Measurements from ENCODE around the gene DCT. TPM values are rescaled to one million over a fixed set of nuclear protein-coding genes. Genes with fewer than 3 reads are reported as not detected.

Gene DCT
- total and polyA plus RNA-seq, 2 of the 8 experiments (the other 6 are each of a cell fraction or from before 2014, with no cell fraction given), result 0.02 TPM; not detected in 1

- Histone ChIP-seq H3K23me2 (ENCODE audit: low read depth, low read length) (no peaks in the 10 kb centered on the region), H3K4me1 (replicated peaks in 1 of 4; ENCODE audit: control insufficient read depth in 3 of 4, insufficient read depth in 4 of 4, low read length in 3 of 4) (peaks cover 0 to 3% (median under 1%) of the 10 kb centered on the region in 4 experiments; a peak in 2 of 7 replicates), H3K79me2 (ENCODE audit: control insufficient read depth in 1 of 2, insufficient read depth in 2 of 2, low read length in 2 of 2) (no peaks in the 10 kb centered on the region), H2BK20ac (ENCODE audit: low read length) (no peak overlapping the region), H4K91ac (replicated peaks; ENCODE audit: insufficient read length, low read length) (no peak overlapping the region), H3K14ac (ENCODE audit: insufficient read length) (no peak overlapping the region), H2BK12ac (ENCODE audit: low read depth, low read length) (no peak overlapping the region), H3K27ac (ENCODE audit: low read depth, low read length) (no peak overlapping the region), H3K79me1 (ENCODE audit: low read depth, low read length) (no peaks in the 10 kb centered on the region), H2AK5ac (ENCODE audit: low read depth, low read length) (no peak overlapping the region), H3K23ac (ENCODE audit: insufficient read length) (no peak overlapping the region), H3K4me2 (ENCODE audit: insufficient read depth in 1 of 2, low read depth in 2 of 2, low read length in 2 of 2) (no peak overlapping the region), H3K4me3 (ENCODE audit: extremely low read depth in 1 of 4, insufficient read depth in 2 of 4, low read depth in 3 of 4, low read length in 4 of 4) (no peak overlapping the region), H4K8ac (ENCODE audit: extremely low read depth, insufficient read depth, low read length) (no peak overlapping the region), H2BK120ac (replicated peaks; ENCODE audit: low read depth, low read length) (no peak overlapping the region), H3K9me3 (ENCODE audit: insufficient read depth in 2 of 2, low read depth in 1 of 2, low read length in 1 of 2) (no peaks in the 10 kb centered on the region), H3K27me3 (replicated peaks in 1 of 4; ENCODE audit: control insufficient read depth in 3 of 4, extremely low read depth in 1 of 4, insufficient read depth in 3 of 4, low read length in 3 of 4) (no peaks in the 10 kb centered on the region; a peak in 1 of 7 replicates), H3K18ac (ENCODE audit: extremely low read depth, low read length) (no peak overlapping the region), H4K5ac (ENCODE audit: insufficient read length, low read depth, low read length) (no peak overlapping the region), H3K56ac (replicated peaks; ENCODE audit: insufficient read length, low read depth, low read length) (no peak overlapping the region), H3K9ac (replicated peaks in 1 of 4; ENCODE audit: extremely low read depth in 1 of 4, low read depth in 3 of 4, low read length in 3 of 4) (no peak overlapping the region), H3K4ac (replicated peaks; ENCODE audit: insufficient read length, low read depth, low read length) (no peak overlapping the region), H2AFZ (ENCODE audit: low read length) (no peak overlapping the region), H2BK5ac (ENCODE audit: low read depth, low read length) (no peak overlapping the region), H3K36me3 (ENCODE audit: control insufficient read depth in 2 of 4, insufficient read depth in 4 of 4, low read length in 3 of 4) (no peaks in the 10 kb centered on the region), H4K20me1 (replicated peaks in 1 of 2; ENCODE audit: control insufficient read depth in 1 of 2, insufficient read depth in 2 of 2, low read length in 2 of 2) (no peaks in the 10 kb centered on the region), H2BK15ac (ENCODE audit: low read length) (no peak overlapping the region)
- FAIRE-seq, result no peak
- CTCF ChIA-PET (ENCODE audit: partially characterized antibody), result interaction anchor here (0.7 to 12.2 kb wide), 5 partner anchors 16 to 1579 kb away, joined by 3 to 121 read pairs (median 4); no protein-coding TSS in a partner anchor
- no peak for DNase-seq (ENCODE audit: low read depth in 1 of 2, low spot score in 2 of 2)
- POLR2A ChIA-PET (ENCODE audit: partially characterized antibody), result no interaction called here
- 86% methylated on average over 2 of the region's 2 CpGs; no CpG with 5 or more reads in 1 of the 2 experiments for WGBS, 2 experiments (ENCODE audit: extremely low coverage in 1 of 2, insufficient coverage in 1 of 2, insufficient read length in 1 of 2, insufficient replicate concordance in 2 of 2, low coverage in 1 of 2, low lambda C conversion rate in 2 of 2, missing lambda C conversion rate in 1 of 2)
- no peak for TF ChIP-seq RFX5 (IDR thresholded peaks at IDR 0.05; ENCODE audit: borderline replicate concordance, low read depth, low read length)
- TF ChIP-seq SAP30 (IDR thresholded peaks at IDR 0.05; ENCODE audit: insufficient read depth, insufficient replicate concordance, low read length), result no peak
- TF ChIP-seq CTBP2 (IDR thresholded peaks at IDR 0.05; ENCODE audit: borderline replicate concordance, insufficient read depth, insufficient read length, low read length), result no peak
- TF ChIP-seq RNF2 (IDR thresholded peaks at IDR 0.05; ENCODE audit: borderline replicate concordance, low read depth, low read length, missing control alignments, poor library complexity, severe bottlenecking), result no peak
- TF ChIP-seq TAF1 (IDR thresholded peaks at IDR 0.05; ENCODE audit: low read depth, low read length), result no peak
- no peak for TF ChIP-seq USF2 (IDR thresholded peaks at IDR 0.05; ENCODE audit: low read length)
- no peak for TF ChIP-seq SP2 (IDR thresholded peaks at IDR 0.05; ENCODE audit: low read length)
- no peak for TF ChIP-seq BRCA1 (IDR thresholded peaks at IDR 0.05; ENCODE audit: low read depth, low read length)
- no peak for TF ChIP-seq SIN3A (conservative IDR thresholded peaks at IDR 0.05 in 1 of 2, IDR thresholded peaks at IDR 0.05 in 1 of 2; ENCODE audit: low read depth in 1 of 2, low read length in 2 of 2)
- no peak for TF ChIP-seq TBP (IDR thresholded peaks at IDR 0.05; ENCODE audit: low read depth, low read length)
- TF ChIP-seq, protein P1, sequence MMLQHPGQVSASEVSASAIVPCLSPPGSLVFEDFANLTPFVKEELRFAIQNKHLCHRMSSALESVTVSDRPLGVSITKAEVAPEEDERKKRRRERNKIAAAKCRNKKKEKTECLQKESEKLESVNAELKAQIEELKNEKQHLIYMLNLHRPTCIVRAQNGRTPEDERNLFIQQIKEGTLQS (IDR thresholded peaks at IDR 0.05; ENCODE audit: insufficient read depth, low read depth, low read length), result no peak
These were observed 47.9 kb downstream of the DCT start for GRCh38 chr13:94431574-94431973.

Measured in H1 (cell line).